GM19328 (cell line): ENCODE measurements around the gene CDK3.

ENCODE experiments used
- ATAC-seq: cut with Tn5 transposase; IDR thresholded peaks from one replicate; pipeline ENCODE4 v1.9.1; 2021; ENCODE audit warnings: mild to moderate bottlenecking, moderate library complexity; ENCODE audit not compliant: unreplicated experiment

CDK3 gene

DNA sequence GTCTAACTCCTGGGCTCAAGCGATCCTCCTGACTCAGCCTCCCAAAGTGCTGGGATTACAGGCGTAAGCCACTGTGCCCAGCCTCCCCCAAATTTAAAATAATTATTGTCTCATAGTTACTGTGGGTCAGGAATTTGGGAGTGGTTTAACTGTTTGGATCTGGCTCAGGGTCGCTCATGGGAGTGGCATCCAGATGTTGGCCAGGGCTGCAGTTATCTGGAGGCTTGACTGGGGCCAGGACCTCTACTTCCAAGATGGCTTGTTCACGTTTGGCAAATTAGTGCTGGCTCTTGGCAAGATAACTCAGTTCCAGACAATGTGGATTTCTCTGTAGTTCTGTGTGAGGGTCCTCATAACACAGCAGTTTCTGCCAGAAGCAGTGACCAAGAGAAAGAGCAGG is 13.6 kb upstream of the CDK3 start:
- ATAC-seq = no peak

DNA sequence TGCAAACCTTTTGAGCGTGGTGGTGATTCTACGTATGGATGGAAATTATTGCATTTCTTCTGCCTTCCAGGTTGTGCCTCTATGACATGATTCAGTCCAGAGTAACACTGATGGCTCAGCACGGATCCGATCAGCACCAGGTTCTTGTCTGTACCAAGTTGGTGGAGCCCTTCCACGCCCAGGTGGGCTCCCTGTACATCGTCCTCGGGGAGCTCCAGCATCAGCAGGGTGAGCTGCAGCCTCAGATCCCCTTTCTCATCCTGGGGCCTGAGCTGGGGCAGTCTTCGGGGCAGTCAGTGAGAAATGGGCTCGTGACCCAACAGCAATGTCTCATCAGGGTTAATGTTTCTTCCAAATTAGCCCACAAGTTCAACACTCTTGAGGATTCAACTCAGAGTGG is 9.3 kb upstream of the CDK3 start:
- no peak for ATAC-seq

DNA sequence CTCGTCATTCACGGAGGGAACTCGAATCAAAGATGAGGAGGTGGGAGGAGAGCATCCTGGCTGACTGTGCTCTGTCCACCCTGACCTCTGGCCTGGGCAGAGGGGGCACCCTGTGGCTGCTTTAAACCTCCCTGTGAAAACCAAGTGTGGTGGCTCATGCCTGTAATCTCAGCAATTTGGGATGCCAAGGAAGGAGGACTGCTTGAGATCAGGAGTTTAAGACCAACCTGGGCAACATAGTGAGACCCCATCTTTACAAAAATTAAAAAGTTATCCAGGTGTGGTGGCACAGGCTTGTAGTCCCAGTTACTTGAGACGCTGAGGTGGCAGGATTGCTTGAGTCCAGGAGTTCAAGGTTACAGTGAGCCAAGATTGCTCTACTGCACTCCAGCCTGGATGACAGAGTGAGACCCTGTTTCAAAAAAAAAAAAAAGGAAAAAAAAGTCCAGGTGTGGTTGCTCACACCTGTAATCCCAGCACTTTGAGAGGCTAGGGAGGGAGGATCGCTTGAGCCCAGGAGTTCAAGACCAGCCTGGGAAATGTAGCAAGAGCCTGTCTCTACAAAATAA is 5.8 kb upstream of the CDK3 start:
- ATAC-seq = no peak

DNA sequence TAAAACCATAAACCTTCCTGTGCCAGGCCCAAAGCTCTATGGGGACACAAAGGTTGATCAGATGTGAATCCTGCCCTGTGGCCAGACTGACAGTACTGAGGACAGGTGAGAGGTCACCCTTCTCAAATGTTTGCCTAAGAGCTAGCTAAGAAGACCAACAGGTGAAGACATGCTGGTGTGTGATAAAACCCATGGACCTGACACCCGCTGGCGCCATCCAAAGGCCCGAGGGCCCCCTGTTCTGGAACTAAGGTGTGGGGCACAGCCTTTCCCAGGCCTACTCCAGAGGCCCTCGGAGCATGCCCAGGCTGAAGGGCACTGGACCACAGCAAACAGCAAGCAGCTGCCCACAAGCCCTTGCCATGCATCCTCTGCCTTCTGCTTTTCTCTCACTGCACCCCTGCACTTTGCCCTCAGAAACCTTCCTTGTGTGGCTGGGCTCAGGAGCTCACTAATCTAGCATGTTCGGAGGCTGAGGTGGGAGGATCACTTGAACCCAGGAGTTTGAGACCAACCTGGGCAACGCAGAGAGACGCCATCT is 5.2 kb upstream of the CDK3 start:
- ATAC-seq = no peak

- ATAC-seq = no peak
These were observed 3.7 kb upstream of the CDK3 start for GRCh38 chr17:75996665-75997590.

DNA sequence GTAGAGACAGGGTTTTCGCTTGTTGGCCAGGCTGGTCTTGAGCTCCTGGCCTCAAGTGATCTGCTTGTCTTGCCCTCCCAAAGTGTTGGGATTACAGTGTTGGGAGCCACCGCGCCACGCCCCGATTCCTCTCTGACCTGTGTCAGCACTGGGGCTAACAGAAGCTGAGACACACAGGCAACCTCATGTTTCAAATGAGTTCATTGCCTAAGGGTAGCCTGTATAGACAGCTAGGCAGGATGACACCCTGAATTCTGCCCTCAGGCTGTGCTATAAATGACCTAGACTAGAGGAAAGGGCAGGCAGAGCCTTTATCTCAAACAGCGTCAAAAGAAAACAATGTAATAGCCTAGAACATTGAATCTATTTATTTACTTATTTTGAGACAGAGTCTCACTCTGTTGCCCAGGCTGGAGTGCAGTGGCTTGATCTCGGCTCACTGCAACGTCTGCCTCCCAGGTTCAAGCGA is 2.3 kb upstream of the CDK3 start:
- no peak for ATAC-seq

GRCh38 chr17:76000016-76000754 is 470 bp upstream of the CDK3 start:
- ATAC-seq = no peak

GRCh38 chr17:76002100-76002499 is 1.4 kb downstream of the CDK3 start:
- ATAC-seq = no peak

- ATAC-seq = no peak
These were observed 3.3 kb downstream of the CDK3 start for GRCh38 chr17:76003915-76004314.

GRCh38 chr17:76004750-76005262 is 4.2 kb downstream of the CDK3 start:
- ATAC-seq = no peak

DNA sequence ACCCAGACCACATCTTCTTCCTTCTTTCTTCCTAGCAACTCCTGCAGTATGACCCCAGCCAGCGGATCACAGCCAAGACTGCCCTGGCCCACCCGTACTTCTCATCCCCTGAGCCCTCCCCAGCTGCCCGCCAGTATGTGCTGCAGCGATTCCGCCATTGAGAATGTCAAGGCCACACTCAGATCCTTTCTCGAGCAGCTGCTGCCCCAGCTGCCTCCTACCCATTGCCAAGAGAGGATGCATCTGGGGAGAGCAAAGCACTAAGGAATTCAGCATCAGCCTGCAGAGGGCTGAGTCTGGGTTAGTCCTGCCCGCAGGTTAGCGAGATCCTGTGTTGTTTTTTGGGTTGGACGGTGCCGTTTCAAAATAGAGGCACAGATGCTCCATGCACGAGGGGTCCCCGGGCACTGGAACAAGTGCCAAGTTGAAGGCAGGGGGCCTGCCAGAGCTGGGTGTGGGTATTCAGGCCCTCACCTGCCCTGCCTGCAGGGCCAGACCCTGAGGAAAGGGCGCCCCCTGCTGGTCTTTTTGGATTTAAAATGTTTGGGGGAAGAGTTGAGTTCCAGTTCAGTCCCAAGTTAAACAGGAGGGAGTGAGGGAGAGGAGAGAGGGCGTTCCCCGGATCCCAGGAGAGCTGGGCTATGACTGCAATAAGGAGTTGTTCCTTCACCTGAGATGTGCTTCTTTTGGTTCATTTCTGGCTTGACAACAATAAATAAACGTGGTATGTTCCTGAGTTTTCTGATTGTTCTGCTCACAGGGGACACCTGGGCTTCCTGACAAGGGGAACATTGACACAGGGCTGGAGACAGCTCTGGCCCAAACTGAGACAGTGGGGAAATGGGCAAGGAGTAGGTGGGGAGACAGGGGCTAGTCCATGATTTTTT is 4.9 kb downstream of the CDK3 start:
- no peak for ATAC-seq

DNA sequence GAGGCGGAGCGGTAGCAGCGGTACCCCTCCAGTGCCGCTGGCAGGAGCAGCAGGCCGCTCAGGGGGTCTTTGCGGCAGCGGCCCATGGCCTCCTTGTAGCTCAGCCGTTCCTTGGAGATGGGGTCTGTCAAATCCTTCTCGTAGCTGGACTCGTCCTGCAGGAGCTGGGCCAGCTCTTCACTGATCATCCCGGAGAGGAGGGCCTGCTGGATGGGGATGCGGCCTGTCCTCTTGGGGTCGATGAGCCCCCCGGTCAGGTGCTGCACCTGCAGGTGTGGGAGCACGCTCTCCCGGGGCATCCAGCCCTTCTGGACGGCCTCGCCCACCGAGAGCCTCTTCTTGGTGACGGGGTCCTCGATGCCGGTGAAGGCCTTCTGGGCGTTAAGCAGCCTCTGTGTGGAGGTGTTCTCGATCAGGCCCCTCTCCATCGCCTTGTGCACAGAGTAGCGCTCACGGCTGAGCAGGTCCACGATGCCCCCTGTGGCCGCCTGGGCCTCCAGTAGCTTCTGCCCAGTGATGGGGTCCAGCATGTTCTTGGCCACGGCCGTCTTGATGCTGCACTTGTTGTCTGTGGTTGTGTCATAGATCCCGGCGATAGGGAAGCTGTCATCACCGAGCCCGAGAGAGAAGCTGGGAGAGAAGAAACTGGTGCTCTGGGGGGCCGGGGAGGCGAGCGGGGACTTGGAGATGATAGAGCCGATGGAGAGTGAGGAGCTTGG is 6.6 kb downstream of the CDK3 start:
- ATAC-seq = no peak

DNA sequence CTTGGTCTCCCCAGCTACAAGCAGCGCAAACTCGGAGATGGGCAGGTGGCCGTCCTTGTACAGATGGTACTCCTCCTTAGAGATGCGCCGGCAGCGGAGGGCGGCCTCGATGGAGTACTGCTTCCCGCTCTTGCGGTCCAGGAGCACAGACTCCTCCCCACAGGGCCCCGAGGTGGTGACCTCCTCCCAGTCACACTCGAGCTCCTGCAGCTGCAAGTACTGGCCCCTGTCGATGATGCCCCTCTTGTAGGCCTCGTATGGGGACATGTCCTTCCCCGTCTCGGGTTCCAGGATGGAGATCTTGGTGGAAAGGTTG is 7.2 kb downstream of the CDK3 start:
- ATAC-seq = no peak

GRCh38 chr17:76008208-76008607 is 7.6 kb downstream of the CDK3 start:
- no peak for ATAC-seq

DNA sequence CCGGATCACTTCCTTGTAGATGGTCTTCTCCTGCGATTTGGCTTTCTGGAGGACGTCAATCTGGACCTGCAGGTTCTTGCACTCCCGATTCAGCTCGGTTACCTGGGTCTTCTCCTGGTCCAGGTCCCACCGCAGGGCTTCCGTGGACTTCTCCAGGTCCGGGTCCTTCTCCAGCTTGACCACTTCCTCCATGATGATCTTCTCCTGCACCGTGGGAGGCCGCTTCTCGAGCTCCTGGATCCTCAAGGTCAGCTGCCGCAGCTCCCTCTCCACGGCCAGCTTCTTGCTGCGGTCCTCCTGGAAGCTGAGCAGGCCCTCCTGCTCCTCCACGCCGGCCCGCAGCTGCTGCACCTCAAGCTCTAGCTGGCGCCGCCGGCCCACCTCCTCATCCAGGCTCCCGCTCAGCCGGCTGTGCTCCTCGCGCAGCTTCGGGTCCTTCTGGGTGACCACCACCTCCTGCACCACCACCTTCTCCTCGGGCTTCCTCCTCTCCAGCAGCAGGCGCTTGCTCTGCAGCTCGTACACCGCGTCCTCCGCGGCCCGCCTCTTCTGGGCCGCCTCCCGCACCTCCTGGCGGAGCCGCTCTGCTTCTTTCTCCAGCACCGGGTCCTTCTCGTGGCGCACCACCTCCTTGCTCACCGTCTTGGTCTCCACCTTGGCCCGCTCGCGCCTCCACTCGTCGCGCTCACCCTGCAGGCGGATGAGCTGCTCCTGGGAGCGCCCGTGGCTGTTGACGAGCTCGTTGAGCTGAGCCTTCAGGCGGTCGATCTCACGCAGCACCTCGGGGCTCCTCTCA is 8.2 kb downstream of the CDK3 start:
- no peak for ATAC-seq

DNA sequence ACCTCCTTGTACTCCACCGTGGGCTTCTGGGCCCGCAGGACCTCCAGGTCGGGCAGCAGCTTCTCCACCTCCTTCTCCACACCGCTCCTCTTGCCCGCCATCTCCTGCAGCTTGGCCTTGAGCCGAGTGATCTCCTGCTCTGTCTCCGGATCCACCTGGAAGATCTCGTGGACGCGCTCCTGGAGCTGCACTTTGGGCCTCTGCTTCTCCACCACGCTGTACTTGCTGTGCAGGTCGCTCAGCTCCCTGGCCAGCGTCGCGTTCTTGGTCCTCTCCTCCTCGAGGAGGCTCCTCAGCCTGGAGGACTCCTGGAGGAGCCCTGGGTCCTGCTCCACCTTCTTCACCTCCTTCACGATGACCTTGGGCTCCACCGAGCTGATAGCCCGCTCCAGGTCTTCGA is 8.8 kb downstream of the CDK3 start:
- ATAC-seq = no peak

GRCh38 chr17:76009969-76010661 is 9.5 kb downstream of the CDK3 start:
- no peak for ATAC-seq

DNA sequence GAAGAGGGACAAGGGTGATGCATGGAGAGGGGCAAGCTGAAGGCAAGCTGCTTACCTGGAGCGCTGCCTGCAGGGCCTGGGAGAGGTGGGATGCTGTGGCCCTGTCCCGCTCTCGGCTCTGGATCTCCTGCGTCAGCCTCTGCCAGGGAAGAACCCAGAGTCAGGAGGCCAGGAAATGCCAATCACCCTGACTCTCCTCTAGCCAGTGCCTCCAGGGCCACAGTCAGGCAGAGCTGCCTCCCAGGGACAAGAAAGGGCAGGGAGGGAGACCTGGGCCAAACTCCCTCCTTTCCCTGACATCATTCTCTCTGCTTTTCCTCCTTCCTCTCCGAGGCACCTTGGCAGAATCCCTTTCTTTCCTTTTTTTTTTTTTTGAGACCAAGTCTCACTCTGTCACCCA is 11.3 kb downstream of the CDK3 start:
- no peak for ATAC-seq
